GM19467 (cell line): Measurements from ENCODE around the gene ALG5.

Experiments used
- ATAC-seq: cut with Tn5 transposase; IDR thresholded peaks from one replicate; pipeline ENCODE4 v1.9.1; 2021; ENCODE audit warnings: mild to moderate bottlenecking, moderate library complexity; ENCODE audit not compliant: unreplicated experiment

The ALG5 gene

GRCh38 chr13:36979361-36980050 lies 19.6 kb downstream of the ALG5 start:
- no peak for ATAC-seq

GRCh38 chr13:36975172-36975571 lies 24.0 kb downstream of the ALG5 start:
- ATAC-seq, result no peak

GRCh38 chr13:36973621-36974295 lies 25.4 kb downstream of the ALG5 start:
- ATAC-seq, result peak; percentile 63

- no peak for ATAC-seq
Observed at GRCh38 chr13:36973009-36973408, 26.1 kb downstream of the ALG5 start.

GRCh38 chr13:36966404-36966803 lies 32.7 kb downstream of the ALG5 start:
- no peak for ATAC-seq

- no peak for ATAC-seq
Observed at GRCh38 chr13:36965767-36966166, 33.4 kb downstream of the ALG5 start.

GRCh38 chr13:36959456-36960116 lies 39.6 kb downstream of the ALG5 start:
- ATAC-seq, result no peak

GRCh38 chr13:36954542-36954941 lies 44.6 kb downstream of the ALG5 start:
- no peak for ATAC-seq

- no peak for ATAC-seq
Observed at GRCh38 chr13:36950920-36951319, 48.2 kb downstream of the ALG5 start.

GRCh38 chr13:36950330-36950729 lies 48.8 kb downstream of the ALG5 start:
- ATAC-seq, result no peak

- no peak for ATAC-seq
Observed at GRCh38 chr13:36945078-36945477, 54.1 kb downstream of the ALG5 start.

GRCh38 chr13:36925603-36926002 lies 73.5 kb downstream of the ALG5 start:
- no peak for ATAC-seq

GRCh38 chr13:36924001-36924400 lies 75.1 kb downstream of the ALG5 start:
- ATAC-seq, result no peak

GRCh38 chr13:36921631-36922301 lies 77.4 kb downstream of the ALG5 start:
- no peak for ATAC-seq

- no peak for ATAC-seq
Observed at GRCh38 chr13:36920616-36921185, 78.4 kb downstream of the ALG5 start.

- peak; percentile 54 for ATAC-seq
Observed at GRCh38 chr13:36919833-36920615, 79.1 kb downstream of the ALG5 start, which contains the start of gene SMAD9. Gene SMAD9, minus strand, starts transcription at chr13:36920238. Its CDS starts 40,549 bp downstream, at chr13:36879689.

GRCh38 chr13:36919171-36919832 lies 79.8 kb downstream of the ALG5 start:
- ATAC-seq, result no peak

GRCh38 chr13:36918246-36919131 lies 80.7 kb downstream of the ALG5 start:
- ATAC-seq, result no peak

- no peak for ATAC-seq
Observed at GRCh38 chr13:36917311-36917710, 81.8 kb downstream of the ALG5 start.
